Tibial nerve (tissue), 3 donors: ENCODE data around the gene AKAIN1.

Source experiments
- POLR2A ChIP-seq, 2 donors: fragments of 450-650 bp; IDR thresholded peaks; one replicate each; pipeline ENCODE4 v1.6.1; 2017; ENCODE audit warnings: antibody characterized with exemption in 2 of 2, mild to moderate bottlenecking in 2 of 2, moderate library complexity in 2 of 2
- TF ChIP-seq, protein P1 (sequence below), 5 experiments: fragments of 200-600 bp in 3 of 5; fragments of 450-650 bp in 2 of 5; sonication (generic) in 3 of 5; IDR thresholded peaks; one replicate each; pipeline ENCODE4 v1.5.1; 2016 to 2019; ENCODE audit warnings: antibody characterized with exemption in 5 of 5, mild to moderate bottlenecking in 3 of 5, moderate library complexity in 2 of 5

GRCh38 chr18:5238371-5238976 lies 41.4 kb upstream of the AKAIN1 start:
- no peak for TF ChIP-seq POLR2A (IDR thresholded peaks at IDR 0.05)
- TF ChIP-seq, protein P1, sequence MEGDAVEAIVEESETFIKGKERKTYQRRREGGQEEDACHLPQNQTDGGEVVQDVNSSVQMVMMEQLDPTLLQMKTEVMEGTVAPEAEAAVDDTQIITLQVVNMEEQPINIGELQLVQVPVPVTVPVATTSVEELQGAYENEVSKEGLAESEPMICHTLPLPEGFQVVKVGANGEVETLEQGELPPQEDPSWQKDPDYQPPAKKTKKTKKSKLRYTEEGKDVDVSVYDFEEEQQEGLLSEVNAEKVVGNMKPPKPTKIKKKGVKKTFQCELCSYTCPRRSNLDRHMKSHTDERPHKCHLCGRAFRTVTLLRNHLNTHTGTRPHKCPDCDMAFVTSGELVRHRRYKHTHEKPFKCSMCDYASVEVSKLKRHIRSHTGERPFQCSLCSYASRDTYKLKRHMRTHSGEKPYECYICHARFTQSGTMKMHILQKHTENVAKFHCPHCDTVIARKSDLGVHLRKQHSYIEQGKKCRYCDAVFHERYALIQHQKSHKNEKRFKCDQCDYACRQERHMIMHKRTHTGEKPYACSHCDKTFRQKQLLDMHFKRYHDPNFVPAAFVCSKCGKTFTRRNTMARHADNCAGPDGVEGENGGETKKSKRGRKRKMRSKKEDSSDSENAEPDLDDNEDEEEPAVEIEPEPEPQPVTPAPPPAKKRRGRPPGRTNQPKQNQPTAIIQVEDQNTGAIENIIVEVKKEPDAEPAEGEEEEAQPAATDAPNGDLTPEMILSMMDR (IDR thresholded peaks at IDR 0.05) = no peak
